ENCODE results near the gene DDX56. TPM values are rescaled to one million over a fixed set of nuclear protein-coding genes. Genes with fewer than 3 reads are reported as not detected.

The DDX56 gene
- total and polyA plus RNA-seq, 9 of the 15 experiments (the other 6 are each of a cell fraction or from before 2014, with no cell fraction given), result 33.0 to 145 (median 102) TPM

- TF ChIP-seq POU5F1 (IDR thresholded peaks at IDR 0.05; ENCODE audit: borderline replicate concordance, low read depth, low read length, partially characterized antibody), result peak; percentile 51
- peak; percentile 35 for TF ChIP-seq CHD1 (IDR thresholded peaks at IDR 0.05; ENCODE audit: low read length)
- no peak; the same call in 1 of the 2 replicates for TF ChIP-seq ZNF12 (CRISPR knock-in tag; IDR thresholded peaks at IDR 0.05)
- peak; percentile 97 for TF ChIP-seq ARID4B (CRISPR knock-in tag; IDR thresholded peaks at IDR 0.05)
- TF ChIP-seq PKNOX1 (IDR thresholded peaks at IDR 0.05), result 0 out of 2 replicates have a peak, but pooled peaks have one; percentile 31
- peak; percentile 92 for TF ChIP-seq POLR2B (IDR thresholded peaks at IDR 0.05; ENCODE audit: low read depth, partially characterized antibody)
- TF ChIP-seq SREBF2 (CRISPR knock-in tag; IDR thresholded peaks at IDR 0.05), result peak; percentile 84; the same call in 1 of the 2 replicates
- TF ChIP-seq SIN3A (IDR thresholded peaks at IDR 0.05; ENCODE audit: borderline replicate concordance in 2 of 2, control insufficient read depth in 1 of 2, low read depth in 2 of 2, low read length in 2 of 2), result peak; percentile 83 to 91; a peak in 2 of 4 replicates
- TF ChIP-seq EP400 (IDR thresholded peaks at IDR 0.05), result peak; percentile 99
- TF ChIP-seq ETV1 (tag; conservative IDR thresholded peaks at IDR 0.05; ENCODE audit: low read depth), result peak; percentile 70; the same call in 1 of the 2 replicates
- no peak for TF ChIP-seq ZNF165 (CRISPR knock-in tag; IDR thresholded peaks at IDR 0.05; ENCODE audit: borderline replicate concordance)
Observed at GRCh38 chr7:44573464-44574286, at the start of gene DDX56 (continued).
